Measurements from ENCODE around the gene WIPF3.
A peak's percentile ranks its signal among the peaks of the same experiment; 100 is the strongest.

The WIPF3 gene

GRCh38 chr7:29847916-29848315 lies 41.6 kb downstream of the WIPF3 start:
- DNase-seq (ENCODE audit: low spot score) = no peak

- DNase-seq (ENCODE audit: low spot score) = no peak
Measured at GRCh38 chr7:29848941-29849340, 42.6 kb downstream of the WIPF3 start.

GRCh38 chr7:29851487-29851886 lies 45.2 kb downstream of the WIPF3 start:
- no peak for DNase-seq (ENCODE audit: low spot score)

- DNase-seq (ENCODE audit: low spot score) = no peak
Measured at GRCh38 chr7:29852457-29852856, 46.1 kb downstream of the WIPF3 start.

GRCh38 chr7:29853072-29853471 lies 46.8 kb downstream of the WIPF3 start:
- DNase-seq (ENCODE audit: low spot score) = peak; percentile 1

- DNase-seq (ENCODE audit: low spot score) = no peak
Measured at GRCh38 chr7:29853789-29854188, 47.5 kb downstream of the WIPF3 start.

- peak; percentile 9 for DNase-seq (ENCODE audit: low spot score)
Measured at GRCh38 chr7:29854257-29854938, 48.1 kb downstream of the WIPF3 start.

- DNase-seq (ENCODE audit: low spot score) = no peak
Measured at GRCh38 chr7:29857654-29858053, 51.3 kb downstream of the WIPF3 start.

GRCh38 chr7:29858191-29858951 lies 52.1 kb downstream of the WIPF3 start:
- DNase-seq (ENCODE audit: low spot score) = no peak

- no peak for DNase-seq (ENCODE audit: low spot score)
Measured at GRCh38 chr7:29859104-29859503, 52.8 kb downstream of the WIPF3 start.

- no peak for DNase-seq (ENCODE audit: low spot score)
Measured at GRCh38 chr7:29859524-29860185, 53.3 kb downstream of the WIPF3 start.

GRCh38 chr7:29860186-29860585 lies 53.9 kb downstream of the WIPF3 start:
- no peak for DNase-seq (ENCODE audit: low spot score)

- no peak for DNase-seq (ENCODE audit: low spot score)
Measured at GRCh38 chr7:29861884-29862283, 55.6 kb downstream of the WIPF3 start.

- no peak for DNase-seq (ENCODE audit: low spot score)
Measured at GRCh38 chr7:29864656-29865055, 58.3 kb downstream of the WIPF3 start.

GRCh38 chr7:29865526-29865925 lies 59.2 kb downstream of the WIPF3 start:
- DNase-seq (ENCODE audit: low spot score) = peak; percentile 79

GRCh38 chr7:29866490-29866930 lies 60.2 kb downstream of the WIPF3 start:
- no peak for DNase-seq (ENCODE audit: low spot score)

- no peak for DNase-seq (ENCODE audit: low spot score)
Measured at GRCh38 chr7:29871787-29872398, 65.6 kb downstream of the WIPF3 start.

- no peak for DNase-seq (ENCODE audit: low spot score)
Measured at GRCh38 chr7:29873644-29874294, 67.5 kb downstream of the WIPF3 start.

- DNase-seq (ENCODE audit: low spot score) = no peak
Measured at GRCh38 chr7:29875741-29876140, 69.4 kb downstream of the WIPF3 start.

- DNase-seq (ENCODE audit: low spot score) = peak; percentile 10
Measured at GRCh38 chr7:29877196-29877595, 70.9 kb downstream of the WIPF3 start.

GRCh38 chr7:29878081-29878688 lies 71.9 kb downstream of the WIPF3 start:
- peak; percentile 53 for DNase-seq (ENCODE audit: low spot score)

GRCh38 chr7:29879609-29880008 lies 73.3 kb downstream of the WIPF3 start:
- DNase-seq (ENCODE audit: low spot score) = peak; percentile 14

All from kidney tubule cell (primary cell).